Stimulated activated CD4-positive, alpha-beta T cell treated with anti-CD3 and anti-CD28 coated beads, Interleukin-1b, Interleukin-23, amount 100 ng/mL, for 4 hours (primary cell): ENCODE data around the gene MIER1.
A peak's percentile ranks its signal among the peaks of the same experiment; 100 is the strongest.
"Not testable (repeated sequence)": the region's sequence is repeated elsewhere in the genome, so short reads cannot be mapped to it uniquely, and the experiment has no call there.

Source experiments
- DNase-seq, 2 donors: peaks; one replicate each; pipeline ENCODE4 v3.0.0-alpha.2; 2020; ENCODE audit warnings: low read depth in 2 of 2

Gene MIER1

DNA sequence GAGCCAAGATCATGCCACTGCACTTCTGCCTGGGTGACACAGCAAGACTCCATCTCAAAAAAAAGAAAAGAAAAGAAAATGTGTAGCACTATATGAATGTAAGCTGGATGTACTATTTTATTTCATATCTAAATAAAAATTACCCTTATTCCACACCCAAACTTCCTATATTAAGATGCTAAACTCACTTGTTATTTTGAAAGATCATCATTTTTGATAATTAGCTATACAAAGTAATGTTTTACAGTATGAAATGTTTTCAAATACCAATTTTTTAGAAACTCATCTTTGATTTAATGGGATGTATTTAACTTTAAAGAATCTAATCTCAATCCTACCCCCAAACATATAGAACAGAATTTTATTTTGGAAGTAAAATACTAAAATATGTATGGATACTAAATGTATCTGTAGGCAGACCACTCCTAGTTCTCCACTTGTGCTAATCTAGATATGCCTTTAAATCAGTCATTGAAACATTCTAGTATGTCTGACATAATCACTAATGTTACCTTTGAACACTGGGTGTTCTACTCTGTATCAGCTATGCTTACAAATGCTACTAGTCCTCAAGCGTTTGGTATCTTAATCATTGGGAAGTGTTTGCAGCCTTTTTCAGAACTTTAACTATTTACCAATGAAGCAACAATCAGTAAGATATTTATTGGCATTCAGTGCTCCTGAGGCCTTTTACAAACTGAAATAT, 12.9 kb downstream of the MIER1 start:
- DNase-seq: no peak

DNA sequence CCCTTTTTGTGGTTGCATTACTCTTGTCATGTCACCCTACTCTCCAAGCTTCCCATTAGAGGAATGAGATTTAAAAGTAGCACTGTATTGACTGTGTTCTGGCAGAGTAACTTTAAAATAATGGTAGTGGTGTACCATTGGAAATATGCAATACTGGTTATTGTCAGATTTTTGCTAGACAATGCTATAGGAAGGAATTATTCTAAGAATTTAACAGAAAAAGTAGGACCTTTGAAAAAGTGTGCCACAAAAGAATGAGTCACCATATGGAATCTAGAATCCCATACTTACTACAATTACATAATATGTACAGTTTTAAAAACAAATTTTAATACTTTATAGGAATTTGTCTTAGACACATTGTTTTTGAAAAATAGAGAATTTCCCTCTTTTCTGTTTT, 13.8 kb downstream of the MIER1 start:
- no peak for DNase-seq

DNA sequence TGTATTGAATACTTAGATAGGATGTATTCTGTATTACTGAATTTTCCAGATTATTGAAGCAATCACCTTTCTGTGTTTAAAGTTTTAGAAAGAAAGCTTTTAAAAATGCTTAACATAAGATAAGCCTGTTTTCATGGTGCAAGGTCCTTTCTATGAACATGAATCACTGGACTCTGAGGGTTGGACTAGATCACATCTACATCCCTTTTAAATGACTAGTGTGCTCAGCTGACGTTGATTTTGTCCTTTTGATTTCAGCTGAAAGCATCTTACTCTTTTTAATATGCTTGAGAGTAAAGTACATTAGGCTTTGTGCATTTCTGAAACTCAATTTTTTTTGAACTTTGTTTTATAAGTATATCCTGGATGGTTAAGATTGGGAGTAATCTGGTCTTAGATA, 16.2 kb downstream of the MIER1 start:
- DNase-seq: no peak

DNA sequence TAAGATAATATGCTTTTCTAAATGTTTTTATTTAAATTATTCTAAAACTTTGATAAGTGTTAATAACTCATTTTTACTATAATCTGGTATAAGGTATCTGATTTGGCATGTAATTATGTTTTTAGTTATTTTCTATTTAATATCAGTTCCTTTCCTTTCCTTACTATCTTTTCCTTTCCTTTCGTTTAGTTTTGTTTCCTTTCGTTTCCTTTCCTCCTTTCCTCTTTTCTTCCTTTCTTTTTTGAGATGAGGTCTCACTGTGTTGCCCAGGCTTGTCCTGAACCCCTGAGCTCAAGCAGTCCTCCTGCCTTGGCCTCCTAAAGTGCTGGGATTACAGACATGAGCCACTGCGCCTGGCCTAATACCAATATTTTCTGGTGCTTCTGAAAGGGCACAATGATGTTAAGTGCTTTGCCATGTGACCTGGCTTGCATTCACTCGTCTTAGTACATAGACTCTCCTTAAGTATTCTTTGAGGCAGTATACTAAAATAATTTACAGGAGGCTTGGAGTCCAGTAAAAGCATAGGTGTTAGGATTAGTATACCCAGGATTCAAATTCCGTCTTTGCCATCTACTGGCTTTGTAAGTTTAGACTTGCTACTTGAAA, 18.7 kb downstream of the MIER1 start:
- no peak for DNase-seq

DNA sequence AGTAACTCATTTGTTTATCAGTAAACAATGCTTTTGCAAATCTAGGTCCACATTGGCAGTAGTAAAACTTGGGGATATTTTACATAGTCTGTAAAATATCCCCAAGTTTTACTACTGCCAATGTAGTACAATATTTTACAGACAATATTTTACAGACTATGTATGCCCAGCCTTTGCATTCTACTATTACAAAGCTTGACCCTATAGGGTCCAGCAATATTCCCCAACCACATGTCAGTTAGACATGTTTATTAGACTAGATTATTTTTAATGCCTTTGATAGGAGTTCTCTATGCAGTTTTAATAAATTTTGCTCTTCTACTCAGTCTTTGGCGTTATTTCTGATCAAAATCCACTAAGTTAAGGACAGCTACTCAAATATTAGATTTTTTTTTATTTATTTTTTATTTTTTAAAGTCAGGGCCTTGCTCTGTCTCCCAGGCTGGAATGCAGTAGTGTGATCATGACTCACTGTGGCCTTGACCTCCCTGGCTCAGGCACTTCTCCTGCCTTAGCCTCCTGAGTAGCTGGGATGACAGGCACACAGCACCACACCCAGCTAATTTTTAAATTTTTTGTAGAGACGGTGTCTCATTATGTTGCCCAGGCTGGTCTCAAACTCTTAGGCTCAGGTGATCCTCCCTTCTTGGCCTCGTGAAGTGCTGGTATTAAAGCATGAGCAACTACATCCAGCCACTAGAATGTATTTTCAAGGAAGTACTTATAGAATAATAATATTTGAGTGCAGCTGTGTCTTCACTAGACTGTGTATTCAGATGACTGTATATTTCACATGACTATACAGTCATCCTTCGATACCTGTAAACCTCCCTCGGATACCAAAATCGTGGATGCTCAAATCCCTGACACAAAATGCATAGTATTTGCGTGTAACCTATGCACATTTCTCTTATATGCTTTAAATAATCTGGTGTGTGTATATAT, 19.8 kb downstream of the MIER1 start:
- no peak for DNase-seq

DNA sequence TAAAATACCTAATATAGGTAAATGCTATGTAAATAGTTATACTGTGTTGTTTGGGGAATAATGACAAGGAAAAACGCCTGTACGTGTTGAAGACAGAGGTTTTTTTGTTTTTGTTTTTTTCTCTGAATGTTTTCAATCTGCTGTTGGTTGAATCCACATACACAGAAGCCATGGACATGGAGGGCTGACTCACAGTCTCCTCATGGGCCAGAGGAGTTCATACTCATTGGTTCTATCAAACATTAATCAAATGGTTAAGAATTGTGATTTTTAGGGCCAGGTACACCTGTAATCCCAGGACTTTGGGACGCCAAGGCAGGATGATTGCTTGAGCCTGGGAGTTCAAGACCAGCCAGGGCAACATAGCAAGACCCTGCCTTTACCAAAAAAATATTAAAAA, 20.5 kb downstream of the MIER1 start:
- DNase-seq: no peak

GRCh38 chr1:66947267-66947666, 22.5 kb downstream of the MIER1 start:
- DNase-seq: no peak

GRCh38 chr1:66951513-66951912, 26.7 kb downstream of the MIER1 start:
- DNase-seq: no peak

DNA sequence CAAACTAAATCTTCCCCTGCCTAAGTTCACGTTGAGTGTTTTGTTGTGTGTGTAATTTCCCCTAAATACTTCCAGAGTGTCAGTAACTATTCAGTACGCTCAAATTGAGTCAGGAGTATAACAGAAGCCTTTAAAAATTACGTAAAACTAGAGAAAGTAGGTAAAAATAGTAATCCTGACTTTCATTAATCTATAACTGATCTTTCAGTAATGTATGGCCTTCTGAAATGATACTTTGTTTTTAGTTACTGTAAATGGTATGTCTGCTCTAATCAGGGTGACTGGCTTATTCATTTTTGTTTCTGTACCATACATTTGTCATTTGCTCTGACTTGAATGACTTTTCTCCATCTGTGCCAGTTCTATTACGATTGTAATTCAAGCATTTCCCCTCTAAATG, 29.4 kb downstream of the MIER1 start:
- DNase-seq: no peak

DNA sequence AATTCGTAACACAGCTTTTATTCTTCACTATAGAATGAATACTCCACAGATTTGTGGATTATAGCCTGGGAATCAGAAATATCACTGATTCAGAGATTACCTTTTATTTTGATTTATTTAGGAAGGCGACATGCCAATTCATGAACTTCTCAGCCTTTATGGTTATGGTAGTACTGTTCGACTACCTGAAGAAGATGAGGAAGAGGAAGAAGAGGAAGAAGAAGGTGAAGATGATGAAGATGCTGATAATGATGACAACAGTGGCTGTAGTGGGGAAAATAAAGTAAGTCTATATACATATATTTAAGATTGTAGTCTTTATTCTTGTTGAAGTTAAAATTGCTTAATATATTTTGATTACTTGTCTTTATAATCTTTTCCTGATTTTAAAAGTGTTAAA, 33.1 kb downstream of the MIER1 start:
- DNase-seq: no peak

DNA sequence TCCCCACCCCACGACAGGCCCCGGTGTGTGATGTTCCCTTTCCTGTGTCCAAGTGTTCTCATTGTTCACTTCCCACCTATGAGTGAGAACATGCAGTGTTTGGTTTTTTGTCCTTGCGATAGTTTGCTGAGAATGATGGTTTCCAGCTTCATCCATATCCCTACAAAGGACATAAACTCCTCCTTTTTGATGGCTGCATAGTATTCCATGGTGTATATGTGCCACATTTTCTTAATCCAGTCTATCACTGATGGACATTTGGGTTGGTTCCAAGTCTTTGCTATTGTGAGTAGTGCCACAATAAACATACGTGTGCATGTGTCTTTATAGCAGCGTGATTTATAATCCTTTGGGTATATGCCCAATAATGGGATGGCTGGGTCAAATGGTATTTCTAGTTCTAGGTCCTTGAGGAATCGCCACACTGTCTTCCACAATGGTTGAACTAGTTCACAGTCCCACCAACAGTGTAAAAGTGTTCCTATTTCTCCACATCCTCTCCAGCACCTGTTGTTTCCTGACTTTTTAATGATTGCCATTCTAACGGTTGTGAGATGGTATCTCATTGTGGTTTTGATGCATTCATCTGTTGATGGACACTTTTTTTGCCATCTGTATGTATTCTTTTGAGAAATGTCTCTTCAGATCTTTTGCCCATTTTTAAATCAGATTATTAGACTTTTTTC, 41.5 kb downstream of the MIER1 start:
- not testable (repeated sequence) for DNase-seq

GRCh38 chr1:66968574-66968973, 43.8 kb downstream of the MIER1 start:
- no peak for DNase-seq

GRCh38 chr1:66978201-66978600, 53.4 kb downstream of the MIER1 start:
- DNase-seq: no peak

DNA sequence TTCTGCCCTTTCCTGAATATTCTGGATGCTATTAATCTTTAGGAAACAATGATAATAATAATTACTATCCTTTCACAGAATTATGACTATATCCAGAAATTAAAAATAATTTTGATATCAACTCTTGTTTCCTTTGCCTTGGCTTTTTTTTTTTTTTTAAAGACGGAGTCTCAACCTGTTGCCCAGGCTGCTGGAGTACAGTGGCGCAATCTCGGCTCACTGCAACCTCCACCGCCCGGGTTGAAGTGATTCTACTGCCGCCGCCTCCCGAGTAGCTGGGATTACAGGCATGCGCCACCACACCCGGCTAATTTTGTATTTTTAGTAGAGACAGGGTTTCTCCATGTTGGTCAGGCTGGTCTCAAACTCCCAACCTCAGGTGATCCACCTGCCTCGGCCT, 54.8 kb downstream of the MIER1 start:
- DNase-seq: not testable (repeated sequence)

- DNase-seq: no peak
Observed at GRCh38 chr1:66980745-66981367, 56.1 kb downstream of the MIER1 start.

DNA sequence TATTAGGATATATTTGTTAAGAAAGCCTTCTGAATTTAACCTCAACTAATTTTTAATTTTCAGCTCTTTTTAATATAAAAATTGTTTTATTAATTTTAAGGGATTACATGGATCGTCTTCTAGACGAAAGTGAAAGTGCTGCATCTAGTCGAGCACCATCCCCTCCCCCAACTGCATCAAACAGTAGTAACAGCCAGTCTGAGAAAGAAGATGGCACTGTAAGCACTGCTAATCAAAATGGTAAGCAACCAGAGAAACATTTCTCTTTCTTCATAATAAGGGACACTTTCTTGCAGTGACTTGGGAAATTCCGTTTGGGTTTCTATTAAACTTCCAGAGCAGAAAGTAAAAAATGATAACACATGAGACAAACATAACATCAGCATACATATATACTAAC, 56.9 kb downstream of the MIER1 start:
- peak in 1 of 2 donors; percentile 28 for DNase-seq

GRCh38 chr1:66982561-66983260, 57.9 kb downstream of the MIER1 start:
- DNase-seq: no peak

DNA sequence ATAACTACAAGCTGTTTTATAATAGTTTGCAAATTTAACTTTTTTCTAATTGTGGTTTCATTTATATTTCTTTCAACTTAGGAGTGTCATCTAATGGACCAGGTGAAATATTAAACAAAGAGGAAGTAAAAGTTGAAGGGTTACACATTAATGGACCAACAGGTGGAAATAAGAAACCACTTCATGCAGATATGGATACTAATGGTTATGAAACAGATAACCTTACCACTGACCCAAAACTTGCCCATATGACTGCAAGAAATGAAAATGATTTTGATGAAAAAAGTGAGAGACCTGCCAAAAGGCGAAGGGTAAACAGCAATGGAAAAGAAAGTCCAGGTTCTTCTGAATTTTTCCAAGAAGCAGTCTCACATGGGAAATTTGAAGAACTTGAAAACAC, 59.7 kb downstream of the MIER1 start:
- no peak for DNase-seq

DNA sequence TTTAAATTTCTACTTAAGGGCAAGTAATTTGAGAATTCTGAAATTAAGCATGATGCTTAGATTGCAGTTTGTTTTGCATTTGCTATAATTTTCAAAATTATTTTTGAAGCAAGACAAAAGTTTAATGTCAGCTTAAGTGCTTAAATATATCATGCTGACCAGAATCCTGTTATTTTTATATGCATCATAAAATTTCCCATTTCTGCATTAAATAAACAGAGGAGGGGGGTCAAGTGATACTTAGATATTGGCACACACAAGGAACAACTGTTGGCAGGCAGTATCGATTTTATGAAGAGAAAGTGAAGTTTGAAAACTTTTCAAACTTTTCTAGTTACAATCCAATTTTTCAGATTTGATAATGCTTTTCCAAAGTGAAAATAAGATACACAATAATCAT, 61.0 kb downstream of the MIER1 start:
- no peak for DNase-seq

GRCh38 chr1:66993076-66993475, 68.3 kb downstream of the MIER1 start:
- DNase-seq: no peak
